G401 (cell line): Measurements from ENCODE around the gene TMEM120B. TPM values are rescaled to one million over a fixed set of nuclear protein-coding genes. Genes with fewer than 3 reads are reported as not detected.

Experiments used
- DNase-seq: peaks from one replicate; pipeline ENCODE4 v3.0.0-alpha.2; 2015; ENCODE audit warnings: low spot score
- in situ Hi-C: cut with HindIII; loops from 2 replicates; pipeline ENCODE4 v1.10.0; 2016; ENCODE audit warnings: low sequenced_read_pairs, mixed read lengths
- total RNA-seq: library from RNA; depleted of rRNA; stranded (reverse); fragments of >200 nt; shearing (Covaris generic); gene quantifications from 2 replicates; pipeline ENCODE4 v1.2.3, GENCODE V29; 2014

The TMEM120B gene
- total RNA-seq, 1 experiment from 2014 or later = 27.9 TPM

DNA sequence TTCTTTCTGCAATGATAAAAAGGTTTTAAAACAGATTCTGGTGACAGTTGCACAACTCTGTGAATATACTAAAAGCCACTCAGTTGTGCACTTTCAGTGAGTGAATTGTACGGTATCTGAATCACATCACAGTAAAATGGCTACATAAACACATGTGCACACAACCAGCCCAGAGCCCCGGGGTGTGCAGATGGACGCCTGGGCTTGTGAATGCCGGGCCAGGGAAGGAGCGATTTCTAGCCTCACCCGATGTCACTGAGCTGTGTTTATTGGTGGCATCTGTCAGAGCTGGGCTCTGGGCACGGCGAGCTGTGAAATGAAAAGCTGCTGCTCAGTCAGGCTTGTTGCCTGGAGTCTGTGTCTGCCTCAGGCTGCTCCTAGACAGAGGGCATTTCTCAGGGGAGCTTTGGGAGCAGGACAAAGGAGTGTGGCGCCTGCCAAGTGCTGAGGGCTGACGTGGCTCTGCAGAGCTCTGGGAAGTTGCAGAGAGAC is 55.0 kb downstream of the TMEM120B start:
- in situ Hi-C loops = no loop called here
- peak; percentile 90 for DNase-seq

DNA sequence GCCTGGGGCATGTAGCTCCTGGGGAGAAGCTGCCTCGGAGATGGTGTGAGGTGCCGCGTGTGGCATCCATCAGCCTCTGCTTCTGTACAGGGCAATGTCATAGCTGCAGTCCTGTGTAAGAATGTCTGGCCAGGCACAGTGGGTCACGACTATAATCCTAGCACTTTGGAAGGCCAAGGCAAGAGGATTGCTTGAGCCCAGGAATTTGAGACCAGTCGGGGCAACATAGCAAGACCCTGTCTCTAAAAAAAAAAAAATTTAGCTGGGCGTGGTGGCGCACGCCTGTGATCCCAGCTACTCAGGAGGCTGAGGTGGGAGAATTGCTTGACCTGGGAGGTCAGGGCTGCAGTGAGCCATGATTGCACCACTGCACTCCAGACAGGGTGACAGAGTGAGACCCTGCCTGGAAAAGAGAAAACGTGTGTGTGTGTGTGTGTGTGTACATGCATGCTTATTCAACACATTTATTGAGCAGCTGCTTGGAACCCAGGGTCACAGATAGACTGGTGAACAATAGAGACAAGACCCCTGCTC is 56.8 kb downstream of the TMEM120B start:
- DNase-seq = no peak
- in situ Hi-C loops = no loop called here

- in situ Hi-C loops = no loop called here
- peak; percentile 78 for DNase-seq
Measured at GRCh38 chr12:121769831-121770301, 57.3 kb downstream of the TMEM120B start.

DNA sequence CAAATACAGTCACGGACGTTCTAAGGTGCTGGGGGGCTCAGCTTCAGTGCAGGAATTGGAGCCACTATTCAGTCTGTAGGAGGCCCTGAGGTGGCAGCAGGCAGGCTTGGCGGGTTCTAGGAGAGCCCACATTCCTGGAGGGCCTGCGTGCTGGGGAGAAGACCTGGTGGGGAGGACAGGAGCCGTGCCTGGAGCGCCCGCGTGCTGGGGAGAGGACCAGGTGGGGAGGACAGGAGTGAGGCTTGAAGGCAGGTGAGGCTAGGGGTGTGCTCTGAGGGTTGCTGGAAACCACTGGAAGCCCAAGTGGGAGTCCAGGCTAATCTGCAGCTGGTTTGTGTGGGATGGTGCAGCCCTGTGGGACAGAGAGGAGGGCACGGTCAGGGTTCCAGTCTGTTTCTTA is 57.8 kb downstream of the TMEM120B start:
- in situ Hi-C loops = no loop called here
- no peak for DNase-seq

DNA sequence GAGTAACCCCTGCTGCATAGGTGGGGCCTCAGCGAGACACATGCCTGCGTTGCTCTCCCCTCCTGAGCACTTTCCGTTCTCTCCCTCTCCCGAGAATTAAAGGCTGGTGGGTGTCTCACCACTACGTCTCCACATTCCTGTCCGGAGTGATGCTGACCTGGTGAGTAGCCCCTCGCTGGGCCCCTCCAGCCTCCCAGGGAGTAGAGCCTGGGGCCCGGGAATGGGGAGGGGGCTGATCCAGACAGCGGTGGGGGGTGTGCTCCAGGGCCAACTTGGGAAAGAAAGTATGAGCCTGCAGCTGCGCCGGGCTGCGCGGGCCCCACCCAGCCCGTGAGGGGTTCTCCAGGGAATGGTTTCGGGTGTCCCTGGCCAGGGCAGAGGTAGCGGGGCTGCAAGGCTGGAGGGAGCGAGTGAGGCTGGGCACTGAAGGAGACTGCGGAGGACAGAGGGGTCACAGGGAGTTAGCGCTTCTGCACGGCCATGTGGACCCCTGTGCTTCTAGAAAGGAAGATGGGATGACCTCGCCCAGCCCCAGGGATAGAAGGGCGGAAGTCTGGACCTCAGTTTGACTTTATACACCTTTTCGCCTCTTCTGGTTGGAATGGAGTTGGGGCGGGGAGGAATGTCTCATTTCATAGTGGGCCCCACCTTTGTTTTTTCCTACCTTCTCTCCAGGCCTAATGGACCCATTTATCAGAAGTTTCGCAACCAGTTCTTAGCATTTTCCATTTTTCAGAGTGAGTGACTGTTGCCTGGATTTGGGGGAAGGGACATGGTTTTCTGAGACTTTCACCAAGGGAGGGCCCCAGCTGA is 58.5 kb downstream of the TMEM120B start:
- in situ Hi-C loops = no loop called here
- no peak for DNase-seq

DNA sequence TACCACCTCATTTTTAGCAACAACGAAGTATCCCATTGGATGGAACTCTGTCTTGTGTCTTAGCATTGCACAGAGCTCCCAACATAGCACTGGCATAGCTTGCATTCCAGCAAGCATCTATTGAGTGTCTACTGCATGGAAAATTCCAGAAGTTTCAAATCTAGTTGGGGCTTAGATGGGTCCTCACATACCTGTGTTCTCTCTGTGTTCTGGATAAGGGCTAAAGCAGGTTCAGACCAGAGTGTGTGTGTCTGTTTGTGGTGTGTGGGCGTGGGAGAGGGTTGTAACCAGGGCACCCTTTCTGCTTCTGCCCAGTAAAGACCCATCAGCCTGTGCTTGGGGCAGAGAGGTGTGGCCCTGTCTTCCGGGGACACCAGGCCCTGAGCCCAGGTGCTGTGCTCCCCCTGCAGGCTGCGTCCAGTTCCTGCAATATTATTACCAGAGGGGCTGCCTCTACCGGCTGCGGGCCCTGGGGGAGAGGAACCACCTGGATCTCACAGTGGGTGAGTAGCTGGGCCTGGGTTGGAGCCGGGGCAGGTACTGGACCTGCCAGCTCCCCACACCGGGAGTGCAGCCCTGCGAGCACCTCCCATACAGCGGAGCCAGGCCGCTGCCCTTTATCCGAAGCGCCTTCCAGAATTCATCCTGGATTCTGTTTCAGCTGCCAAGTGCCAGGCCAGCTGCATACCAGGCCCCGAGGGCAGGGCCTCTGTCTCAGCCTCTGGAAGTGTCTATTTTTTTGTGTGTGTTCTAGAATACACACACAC is 60.6 kb downstream of the TMEM120B start:
- DNase-seq = peak; percentile 74
- in situ Hi-C loops = no loop called here

- DNase-seq = no peak
- in situ Hi-C loops = no loop called here
Measured at GRCh38 chr12:121774968-121775474, 62.5 kb downstream of the TMEM120B start.

DNA sequence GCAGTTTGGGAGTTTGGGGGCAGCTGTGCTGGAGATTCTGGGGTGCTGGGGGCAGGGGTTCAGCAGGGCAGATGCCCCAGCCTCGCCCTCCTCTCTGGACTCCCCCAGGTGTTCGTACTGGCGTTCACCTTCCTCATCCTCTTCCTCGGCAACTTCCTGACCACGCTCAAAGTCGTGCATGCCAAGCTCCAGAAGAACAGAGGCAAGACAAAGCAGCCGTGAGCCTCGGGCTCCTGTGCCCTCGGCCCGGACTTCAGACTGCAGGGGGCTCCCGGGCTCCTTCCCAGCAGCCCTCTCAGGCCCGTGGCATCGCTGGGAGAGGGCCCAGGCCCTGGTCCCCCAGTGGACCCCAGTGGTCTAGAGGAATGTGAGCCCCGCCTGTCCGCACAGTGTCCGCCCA is 62.9 kb downstream of the TMEM120B start:
- no peak for DNase-seq
- in situ Hi-C loops = no loop called here

DNA sequence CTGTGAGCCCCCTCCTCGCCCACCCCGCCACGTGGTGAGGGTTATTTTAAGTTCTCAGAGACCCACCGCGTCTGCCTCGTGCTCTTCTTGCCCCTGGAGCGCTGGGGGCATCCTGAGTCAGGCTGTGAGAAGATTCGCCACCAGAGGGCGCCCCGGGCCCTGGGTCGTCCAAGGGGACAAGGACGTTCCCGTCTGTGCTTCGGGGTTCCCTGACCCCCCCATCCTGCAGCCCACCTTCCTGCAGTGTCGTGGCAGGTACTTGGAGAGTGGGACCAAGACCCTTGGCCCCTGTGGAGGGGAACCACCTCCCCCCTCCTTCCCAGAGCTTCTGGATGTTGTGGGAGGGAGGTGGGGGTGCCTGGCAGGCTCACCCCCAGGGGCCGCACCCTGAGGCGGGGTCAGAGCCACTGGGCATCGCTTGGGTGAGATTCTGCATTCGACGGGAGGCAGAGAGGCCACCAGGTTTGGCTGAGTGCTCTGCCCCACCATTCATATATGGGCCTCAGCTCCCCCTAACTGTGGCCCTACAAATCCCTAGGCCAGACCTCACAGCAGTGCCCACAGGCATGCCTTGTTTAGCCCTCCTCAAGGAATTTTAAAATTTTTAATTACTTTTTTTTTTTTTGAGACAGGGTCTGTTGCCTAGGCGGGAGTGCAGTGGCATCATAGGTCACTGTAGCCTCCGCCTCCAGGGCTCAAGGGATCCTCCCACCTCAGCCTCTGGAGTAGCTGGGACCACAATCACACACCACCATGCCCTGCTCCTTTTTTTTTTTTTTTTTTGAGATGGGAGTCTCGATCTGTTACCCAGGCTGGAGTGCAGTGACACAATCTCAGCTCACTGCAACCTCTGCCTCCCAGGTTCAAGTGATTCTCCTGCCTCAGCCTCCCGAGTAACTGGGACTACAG is 63.9 kb downstream of the TMEM120B start:
- in situ Hi-C loops = no loop called here
- peak; percentile 53 for DNase-seq

DNA sequence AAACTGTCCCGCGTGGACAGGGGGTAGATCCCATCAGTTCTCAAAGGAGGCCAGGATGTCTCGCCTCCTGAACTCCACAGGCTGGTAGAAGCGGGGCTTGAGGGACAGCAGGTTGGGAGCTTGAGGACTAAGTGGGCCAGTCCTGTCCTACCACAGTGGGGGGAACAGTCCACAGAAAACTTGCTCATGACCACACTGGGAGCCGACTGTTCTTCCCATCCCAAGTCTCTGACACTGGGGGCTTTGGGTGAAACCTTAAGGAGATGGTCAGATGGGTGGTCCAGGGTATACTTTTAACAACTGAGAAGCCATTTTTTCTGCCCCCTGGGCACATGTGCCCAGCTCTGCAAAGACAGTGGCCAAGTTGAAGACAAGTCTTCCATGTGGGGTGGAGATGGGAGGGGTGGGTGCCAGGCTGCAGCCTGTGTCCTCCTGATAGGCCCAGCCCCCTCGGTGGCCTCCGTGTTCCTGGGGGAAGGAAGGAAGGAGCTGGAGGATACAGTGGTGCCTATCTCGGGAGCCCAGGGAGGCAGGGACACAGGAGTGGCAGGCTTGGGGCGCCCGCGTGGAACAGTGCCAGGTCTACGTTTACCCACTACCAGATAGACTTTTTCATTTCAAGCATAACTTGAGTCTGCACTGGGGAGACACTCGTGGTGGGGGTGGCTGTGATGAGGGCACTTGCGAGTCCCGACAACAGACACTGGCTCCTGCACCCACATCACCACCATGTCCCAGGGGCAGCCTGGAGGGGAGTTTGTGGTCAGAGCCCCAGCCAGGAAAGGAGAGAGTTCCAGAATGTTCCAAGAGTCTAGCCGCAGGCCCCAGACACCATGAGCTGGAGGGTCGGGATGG is 66.2 kb downstream of the TMEM120B start:
- in situ Hi-C loops = no loop called here

GRCh38 chr12:121779422-121779895 is 66.9 kb downstream of the TMEM120B start:
- DNase-seq = no peak
- in situ Hi-C loops = no loop called here

More for the DNA sequence above, 66.2 kb downstream of the TMEM120B start:
- DNase-seq = no peak

DNA sequence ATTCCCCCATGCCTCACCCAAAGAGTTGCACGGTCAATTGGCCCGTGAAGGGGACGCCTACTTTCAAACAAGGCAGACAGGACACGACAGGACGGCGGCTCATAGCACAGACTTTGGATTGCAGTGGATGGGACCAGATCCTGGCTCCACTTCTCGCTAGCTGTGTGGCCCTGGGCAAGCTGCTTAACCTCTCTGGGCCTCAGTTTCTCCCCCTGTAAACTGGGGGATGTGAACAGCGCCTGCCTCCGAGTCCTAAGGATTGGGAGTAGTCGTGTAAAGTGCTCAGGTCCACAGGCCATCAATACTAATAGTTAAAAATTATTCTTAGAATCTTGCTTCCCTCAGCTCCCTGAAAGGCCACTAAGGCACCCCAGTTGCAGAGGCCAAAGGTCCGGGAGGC is 67.9 kb downstream of the TMEM120B start:
- DNase-seq = no peak
- in situ Hi-C loops = no loop called here

GRCh38 chr12:121781484-121781997 is 69.0 kb downstream of the TMEM120B start:
- in situ Hi-C loops = no loop called here
- no peak for DNase-seq

DNA sequence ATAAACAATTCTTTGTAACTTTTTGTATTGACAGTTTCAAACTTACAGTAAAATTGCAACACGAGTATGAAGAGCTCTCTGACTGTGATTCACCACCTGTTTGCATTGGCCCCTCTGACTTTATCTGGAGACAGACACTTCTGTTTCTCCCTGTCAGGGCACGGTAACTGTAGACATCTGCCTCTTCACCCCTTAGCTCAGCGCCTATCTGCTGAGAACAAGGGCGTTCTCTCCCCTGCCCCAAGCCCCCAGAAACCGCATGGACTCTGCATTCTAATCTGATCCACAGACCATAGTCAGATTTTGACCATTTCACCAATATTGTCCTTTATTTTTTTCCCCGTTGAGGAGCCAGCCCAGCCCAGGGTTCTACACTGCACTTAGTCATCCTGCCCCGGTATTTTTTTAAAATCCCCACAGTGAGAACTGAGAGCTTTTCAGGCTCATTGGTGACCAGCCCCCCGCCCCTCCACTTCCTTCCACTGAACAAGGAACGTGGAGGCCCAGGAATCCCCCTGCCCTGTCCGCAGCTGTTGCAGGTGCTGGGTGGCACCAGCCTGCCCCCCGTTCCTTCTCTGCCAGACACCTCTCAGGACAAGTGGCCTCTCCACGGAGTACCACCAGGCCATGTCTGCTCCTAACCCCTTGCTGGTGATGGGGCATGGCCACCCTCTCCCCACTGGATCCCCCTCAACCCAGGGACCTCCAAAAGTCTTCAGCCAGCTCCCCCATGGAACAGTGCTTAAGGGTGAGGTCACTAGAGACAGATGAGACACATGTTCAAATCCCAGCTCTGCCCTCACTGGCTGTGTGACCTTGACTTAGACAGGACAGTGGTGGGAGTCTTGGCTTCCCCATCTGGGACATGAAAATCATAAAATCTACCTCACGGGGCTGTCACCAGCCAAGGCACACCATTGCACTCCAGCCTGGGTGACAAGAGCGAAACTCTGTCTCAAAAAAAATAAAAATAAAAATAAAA is 69.7 kb downstream of the TMEM120B start:
- DNase-seq = no peak
- in situ Hi-C loops = no loop called here

DNA sequence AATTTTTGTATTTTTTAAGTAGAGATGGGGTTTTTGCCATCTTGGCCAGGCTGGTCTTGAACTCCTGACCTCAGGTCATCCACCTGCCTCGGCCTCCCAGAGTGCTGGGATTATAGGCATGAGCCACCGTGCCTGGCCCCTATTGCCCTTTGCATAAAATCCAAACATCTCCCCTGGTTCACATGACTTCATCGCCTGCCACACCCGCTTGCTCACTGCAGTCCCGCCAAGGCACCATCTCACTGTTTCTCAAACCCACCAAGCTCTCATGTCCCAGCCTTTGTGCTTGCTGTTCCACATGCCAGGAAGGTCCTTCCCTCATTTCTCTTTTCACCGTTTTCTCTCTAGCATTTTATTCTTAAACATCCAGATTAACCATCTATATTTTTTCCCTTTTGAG is 71.2 kb downstream of the TMEM120B start:
- in situ Hi-C loops = no loop called here
- no peak for DNase-seq

GRCh38 chr12:121784460-121784859 is 71.9 kb downstream of the TMEM120B start:
- no peak for DNase-seq
- in situ Hi-C loops = no loop called here

DNA sequence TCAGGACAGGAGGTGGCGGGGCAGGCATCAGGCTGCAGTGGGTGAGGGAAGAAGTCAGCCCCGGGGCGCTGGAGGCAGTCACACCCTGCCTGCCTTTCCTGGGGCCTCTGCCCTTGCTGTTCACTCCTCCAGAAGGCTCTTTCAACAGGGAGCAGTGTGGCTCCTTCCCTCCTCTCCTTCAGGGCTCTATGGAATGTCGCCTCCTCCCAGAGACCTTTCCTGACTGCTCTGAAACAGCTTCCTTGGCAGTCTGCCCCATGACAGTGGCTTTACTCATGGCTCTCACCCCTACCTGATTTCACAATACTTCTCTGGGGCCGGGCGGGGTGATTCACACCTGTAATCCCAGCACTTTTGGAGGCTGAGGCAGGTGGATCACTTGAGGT is 73.9 kb downstream of the TMEM120B start:
- no peak for DNase-seq
- in situ Hi-C loops = no loop called here
